Activated CD8-positive, alpha-beta T cell treated with anti-CD3 and anti-CD28 coated beads for 36 hours (primary cell): ENCODE results near the gene TEX35. TPM values are rescaled to one million over a fixed set of nuclear protein-coding genes. Genes with fewer than 3 reads are reported as not detected.

Experiments
- ATAC-seq: fragments of 200-7000 bp; cut with Tn5 transposase; one replicate; pipeline ENCODE4 v1.10.0; 2021; ENCODE audit warnings: mild to moderate bottlenecking, moderate library complexity
- CTCF ChIA-PET: fragments of 350-600 bp; sonication (Branson Sonifier 250); formaldehyde crosslinking; loops from one replicate; lab custom pipeline; 2021; ENCODE audit warnings: antibody characterized with exemption; lab: Charles Lee
- POLR2A ChIA-PET: fragments of 350-600 bp; sonication (Branson Sonifier 250); formaldehyde crosslinking; loops from one replicate; lab custom pipeline; 2021; ENCODE audit warnings: antibody characterized with exemption; lab: Charles Lee
- DNase-seq: peaks from one replicate; pipeline ENCODE4 v3.0.0-alpha.2; 2020
- H3K27ac Mint-ChIP-seq: one replicate; pipeline ENCODE4 v1.8.0; 2021; ENCODE audit warnings: mild to moderate bottlenecking, mixed read lengths
- H3K27me3 Mint-ChIP-seq: one replicate; pipeline ENCODE4 v1.8.0; 2021; ENCODE audit warnings: mixed read lengths
- H3K36me3 Mint-ChIP-seq: one replicate; pipeline ENCODE4 v1.8.0; 2021; ENCODE audit warnings: low read depth, mixed read lengths
- H3K4me1 Mint-ChIP-seq: one replicate; pipeline ENCODE4 v1.8.0; 2021; ENCODE audit warnings: low read depth, mixed read lengths
- H3K4me3 Mint-ChIP-seq: one replicate; pipeline ENCODE4 v1.8.0; 2021; ENCODE audit warnings: mild to moderate bottlenecking, moderate library complexity, mixed read lengths
- H3K9me3 Mint-ChIP-seq: one replicate; pipeline ENCODE4 v1.8.0; 2021; ENCODE audit warnings: mixed read lengths
- intact Hi-C: fragments of 100-400 bp; cut with micrococcal nuclease; formaldehyde crosslinking; loops from one replicate; pipeline ENCODE4 v1.10.0; 2022
- total RNA-seq, 2 experiments: library from RNA; stranded (reverse); gene quantifications; one replicate each; pipeline ENCODE4 v1.2.3, GENCODE V29; 2021
- TF ChIP-seq, protein P1 (sequence below): fragments of 200-600 bp; IDR thresholded peaks from one replicate; pipeline ENCODE4 v1.8.0; 2022; ENCODE audit warnings: antibody characterized with exemption, mild to moderate bottlenecking

Gene TEX35
- total RNA-seq, 2 experiments from 2014 or later = not detected

GRCh38 chr1:178483251-178483957 is 29.5 kb upstream of the TEX35 start:
- ChIA-PET CTCF (interaction anchor here (1.2 kb wide), 1 partner anchor 18 kb away, joined by 3 read pairs; no protein-coding TSS in a partner anchor), POLR2A (no interaction called here)
- Mint-ChIP-seq H3K36me3 (no peaks in the 10 kb centered on the region), H3K27me3 (peaks cover 4% of the 10 kb centered on the region), H3K9me3 (no peaks in the 10 kb centered on the region), H3K4me1 (no peaks in the 10 kb centered on the region), H3K4me3 (no peak overlapping the region), H3K27ac (no peak overlapping the region)
- no peak for DNase-seq
- intact Hi-C loops = no loop called here
- TF ChIP-seq, protein P1, sequence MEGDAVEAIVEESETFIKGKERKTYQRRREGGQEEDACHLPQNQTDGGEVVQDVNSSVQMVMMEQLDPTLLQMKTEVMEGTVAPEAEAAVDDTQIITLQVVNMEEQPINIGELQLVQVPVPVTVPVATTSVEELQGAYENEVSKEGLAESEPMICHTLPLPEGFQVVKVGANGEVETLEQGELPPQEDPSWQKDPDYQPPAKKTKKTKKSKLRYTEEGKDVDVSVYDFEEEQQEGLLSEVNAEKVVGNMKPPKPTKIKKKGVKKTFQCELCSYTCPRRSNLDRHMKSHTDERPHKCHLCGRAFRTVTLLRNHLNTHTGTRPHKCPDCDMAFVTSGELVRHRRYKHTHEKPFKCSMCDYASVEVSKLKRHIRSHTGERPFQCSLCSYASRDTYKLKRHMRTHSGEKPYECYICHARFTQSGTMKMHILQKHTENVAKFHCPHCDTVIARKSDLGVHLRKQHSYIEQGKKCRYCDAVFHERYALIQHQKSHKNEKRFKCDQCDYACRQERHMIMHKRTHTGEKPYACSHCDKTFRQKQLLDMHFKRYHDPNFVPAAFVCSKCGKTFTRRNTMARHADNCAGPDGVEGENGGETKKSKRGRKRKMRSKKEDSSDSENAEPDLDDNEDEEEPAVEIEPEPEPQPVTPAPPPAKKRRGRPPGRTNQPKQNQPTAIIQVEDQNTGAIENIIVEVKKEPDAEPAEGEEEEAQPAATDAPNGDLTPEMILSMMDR = no peak
- no peak for ATAC-seq

GRCh38 chr1:178484698-178485225 is 28.1 kb upstream of the TEX35 start:
- peaks cover 6% of the 10 kb centered on the region for H3K27me3 Mint-ChIP-seq
- no peaks in the 10 kb centered on the region for H3K4me1 Mint-ChIP-seq
- DNase-seq = no peak
- ChIA-PET CTCF (no interaction called here), POLR2A (no interaction called here)
- ATAC-seq = no peak
- intact Hi-C loops = no loop called here
- no peak overlapping the region for H3K27ac Mint-ChIP-seq
- TF ChIP-seq, protein P1 = no peak
- no peak overlapping the region for H3K4me3 Mint-ChIP-seq
- H3K36me3 Mint-ChIP-seq = no peaks in the 10 kb centered on the region
- no peaks in the 10 kb centered on the region for H3K9me3 Mint-ChIP-seq

DNA sequence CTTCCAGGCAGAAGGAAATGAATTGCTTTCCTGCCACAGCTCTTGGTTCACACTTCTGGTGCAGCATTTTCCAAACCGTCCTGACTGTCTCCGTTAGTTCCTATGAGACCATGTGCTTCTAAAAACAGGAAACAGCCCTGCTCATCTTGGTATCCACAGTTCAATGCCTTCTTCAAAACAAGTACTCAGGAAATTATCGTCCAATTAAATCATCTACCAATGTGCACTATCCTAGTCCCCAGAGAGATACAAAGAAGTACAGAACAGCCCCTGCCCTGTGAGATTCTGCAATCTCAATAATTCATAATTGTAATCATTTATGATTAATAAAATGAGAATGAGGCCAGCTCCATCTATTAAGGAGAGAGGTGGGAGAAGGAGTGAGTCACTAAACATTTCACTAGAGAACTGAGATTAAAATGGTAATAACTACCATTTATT is 27.3 kb upstream of the TEX35 start:
- Mint-ChIP-seq H3K27me3 (peaks cover 6% of the 10 kb centered on the region), H3K27ac (no peak overlapping the region), H3K9me3 (no peaks in the 10 kb centered on the region), H3K4me1 (no peaks in the 10 kb centered on the region), H3K4me3 (no peak overlapping the region), H3K36me3 (no peaks in the 10 kb centered on the region)
- ATAC-seq = no peak
- TF ChIP-seq, protein P1 = no peak
- no peak for DNase-seq
- ChIA-PET POLR2A (no interaction called here), CTCF (no interaction called here)
- intact Hi-C loops = no loop called here

GRCh38 chr1:178486100-178487069 is 26.5 kb upstream of the TEX35 start:
- Mint-ChIP-seq H3K9me3 (no peaks in the 10 kb centered on the region), H3K27me3 (peaks cover 6% of the 10 kb centered on the region), H3K4me1 (no peaks in the 10 kb centered on the region), H3K36me3 (no peaks in the 10 kb centered on the region), H3K27ac (no peak overlapping the region), H3K4me3 (no peak overlapping the region)
- ChIA-PET CTCF (no interaction called here), POLR2A (no interaction called here)
- TF ChIP-seq, protein P1 = no peak
- DNase-seq (no peak), ATAC-seq (no peak)
- intact Hi-C loops = no loop called here
